OCI-LY3 (cell line): ENCODE measurements around the gene COLGALT1.

Experiments
- EZH2phosphoT487 ChIP-seq: fragments of 200-600 bp; shearing (Covaris generic); IDR thresholded peaks from 2 replicates; pipeline ENCODE4 v1.6.1; 2018; ENCODE audit warnings: antibody characterized with exemption, mixed run types, low read depth
- TF ChIP-seq, protein P1 (sequence below): fragments of 200-600, 300-600 bp; sonication (generic); IDR thresholded peaks from 2 replicates; pipeline ENCODE4 v1.5.1; 2014; ENCODE audit warnings: antibody characterized with exemption, low read length, low read depth

DNA sequence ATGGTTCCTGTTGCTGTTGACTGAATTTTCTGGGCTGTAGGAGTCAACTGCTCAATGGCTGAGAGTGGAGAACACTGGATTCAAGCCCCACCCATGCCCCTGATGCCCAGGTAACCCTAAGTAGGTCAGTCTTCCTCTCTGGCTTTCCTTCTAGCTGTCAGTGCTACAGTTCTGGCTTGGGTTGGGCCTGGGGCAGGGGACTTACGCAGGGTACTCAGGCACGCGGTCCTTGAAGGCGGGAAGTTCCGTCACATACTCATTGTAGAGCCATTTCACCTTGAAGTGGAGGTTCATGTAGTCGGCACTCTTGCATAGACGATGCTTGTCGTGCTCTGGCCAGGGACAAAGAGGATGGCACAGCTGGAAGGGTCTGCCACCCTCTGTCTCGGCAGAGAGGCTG is 77.1 kb downstream of the COLGALT1 start:
- no peak for TF ChIP-seq EZH2phosphoT487
- TF ChIP-seq, protein P1, sequence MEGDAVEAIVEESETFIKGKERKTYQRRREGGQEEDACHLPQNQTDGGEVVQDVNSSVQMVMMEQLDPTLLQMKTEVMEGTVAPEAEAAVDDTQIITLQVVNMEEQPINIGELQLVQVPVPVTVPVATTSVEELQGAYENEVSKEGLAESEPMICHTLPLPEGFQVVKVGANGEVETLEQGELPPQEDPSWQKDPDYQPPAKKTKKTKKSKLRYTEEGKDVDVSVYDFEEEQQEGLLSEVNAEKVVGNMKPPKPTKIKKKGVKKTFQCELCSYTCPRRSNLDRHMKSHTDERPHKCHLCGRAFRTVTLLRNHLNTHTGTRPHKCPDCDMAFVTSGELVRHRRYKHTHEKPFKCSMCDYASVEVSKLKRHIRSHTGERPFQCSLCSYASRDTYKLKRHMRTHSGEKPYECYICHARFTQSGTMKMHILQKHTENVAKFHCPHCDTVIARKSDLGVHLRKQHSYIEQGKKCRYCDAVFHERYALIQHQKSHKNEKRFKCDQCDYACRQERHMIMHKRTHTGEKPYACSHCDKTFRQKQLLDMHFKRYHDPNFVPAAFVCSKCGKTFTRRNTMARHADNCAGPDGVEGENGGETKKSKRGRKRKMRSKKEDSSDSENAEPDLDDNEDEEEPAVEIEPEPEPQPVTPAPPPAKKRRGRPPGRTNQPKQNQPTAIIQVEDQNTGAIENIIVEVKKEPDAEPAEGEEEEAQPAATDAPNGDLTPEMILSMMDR: no peak
